M059J (cell line): ENCODE results near the gene ANKRD13C. TPM values are rescaled to one million over a fixed set of nuclear protein-coding genes. Genes with fewer than 3 reads are reported as not detected.

ENCODE experiments used
- DNase-seq: peaks from one replicate; pipeline ENCODE4 v3.0.0-alpha.2; 2012; ENCODE audit warnings: low read depth
- total RNA-seq: library from RNA; depleted of rRNA; stranded (reverse); fragments of >200 nt; shearing (Covaris generic); gene quantifications from 2 replicates; pipeline ENCODE4 v1.2.3, GENCODE V29; 2014

The ANKRD13C gene
- total RNA-seq, 1 experiment from 2014 or later: 33.7 TPM

GRCh38 chr1:70293186-70293843 is 61.2 kb downstream of the ANKRD13C start:
- no peak for DNase-seq

DNA sequence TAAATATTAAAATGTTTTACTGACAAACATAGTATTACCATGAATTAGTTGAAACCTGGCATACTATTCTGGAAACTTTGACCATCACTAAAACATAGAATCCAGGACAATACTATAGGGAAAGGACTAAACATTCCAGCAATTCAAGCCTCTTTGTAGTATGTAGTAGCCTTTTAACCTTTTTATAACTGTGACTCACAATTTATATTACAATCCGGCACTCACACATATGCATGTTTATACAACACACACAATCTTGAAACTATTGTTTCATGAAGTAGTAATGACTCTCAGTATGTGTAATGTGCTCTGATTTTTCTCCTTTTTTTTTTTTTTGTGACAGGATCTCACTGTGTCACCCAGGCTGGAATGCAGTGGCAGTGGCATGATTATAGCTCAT is 64.3 kb downstream of the ANKRD13C start:
- peak; percentile 26 for DNase-seq

- DNase-seq: no peak
These were observed 66.4 kb downstream of the ANKRD13C start for GRCh38 chr1:70288166-70288565.

DNA sequence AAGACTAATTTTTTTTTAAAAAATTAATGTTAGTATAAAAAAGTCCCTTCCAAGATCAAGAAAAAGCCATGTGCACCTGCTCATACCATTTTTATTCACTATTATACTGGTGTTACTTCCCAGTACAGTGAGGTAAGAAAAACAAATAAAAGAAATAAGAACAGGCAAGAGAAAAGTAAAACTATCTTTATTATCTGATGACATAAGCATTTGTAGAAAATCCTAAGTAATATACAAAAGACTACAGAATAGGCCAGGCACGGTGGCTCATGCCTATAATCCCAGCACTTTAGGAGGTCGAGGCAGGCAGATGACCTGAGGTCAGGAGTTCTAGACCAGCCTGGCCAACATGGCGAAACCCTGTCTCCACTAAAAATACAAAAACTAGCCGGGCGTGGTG is 68.1 kb downstream of the ANKRD13C start:
- no peak for DNase-seq

DNA sequence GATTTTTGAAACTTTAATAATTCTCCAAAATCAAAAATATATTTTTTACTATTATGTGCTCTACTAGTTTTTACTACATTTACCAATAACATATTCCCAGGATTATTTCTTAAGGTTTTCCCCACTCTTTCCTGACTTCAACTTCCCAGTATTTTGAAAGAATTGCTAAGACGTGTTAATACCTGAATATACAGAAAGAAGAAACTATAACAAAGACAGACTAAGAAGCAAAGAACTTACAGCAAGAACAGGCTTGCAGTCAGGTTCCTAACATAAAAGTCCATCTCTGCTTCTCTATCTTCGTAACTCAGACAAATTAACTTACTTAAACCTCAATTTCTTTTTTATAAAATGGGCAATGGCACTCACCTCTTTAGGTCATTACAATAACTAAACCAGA is 70.2 kb downstream of the ANKRD13C start:
- no peak for DNase-seq

DNA sequence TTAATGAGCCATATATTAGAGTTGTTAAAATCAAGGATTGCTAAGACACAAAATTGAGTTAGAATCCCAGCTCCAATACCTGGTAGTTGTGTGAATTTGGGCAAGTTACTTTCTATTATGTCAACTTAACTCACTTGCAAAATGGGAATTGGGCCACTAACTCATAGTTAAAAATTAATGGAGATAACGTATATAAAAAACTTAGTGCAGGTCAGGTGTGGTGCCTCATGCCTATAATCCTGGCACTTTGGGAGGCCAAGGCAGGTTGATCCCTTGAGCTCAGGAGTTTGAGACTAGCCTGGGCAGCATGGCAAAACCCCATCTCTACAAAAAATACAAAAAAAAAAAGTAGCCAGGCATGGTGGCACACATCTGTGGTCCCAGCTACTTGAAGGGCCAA is 75.8 kb downstream of the ANKRD13C start:
- DNase-seq: no peak

- no peak for DNase-seq
These were observed 76.6 kb downstream of the ANKRD13C start for GRCh38 chr1:70277875-70278274.

GRCh38 chr1:70265946-70266345 is 88.6 kb downstream of the ANKRD13C start:
- DNase-seq: no peak

- no peak for DNase-seq
These were observed 89.7 kb downstream of the ANKRD13C start for GRCh38 chr1:70264839-70265238.

DNA sequence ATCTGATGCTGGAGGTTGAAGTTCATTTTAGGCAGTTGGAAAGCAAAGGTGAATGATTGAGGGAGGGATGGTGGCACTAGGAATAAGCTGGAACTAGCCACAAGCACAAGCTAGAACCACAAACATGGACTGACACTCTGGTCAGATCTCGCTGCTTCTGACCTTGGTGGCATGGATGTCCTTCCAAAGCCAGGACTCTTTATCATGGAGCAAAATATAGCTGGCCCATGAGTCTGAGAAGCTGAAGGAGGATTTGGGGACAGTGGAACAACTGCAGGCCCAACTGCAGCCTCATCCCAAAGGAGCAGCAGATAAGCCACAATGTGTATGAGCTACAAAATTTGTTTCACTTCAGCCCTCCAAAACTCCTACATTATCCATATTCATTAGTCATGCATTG is 97.9 kb downstream of the ANKRD13C start:
- no peak for DNase-seq

GRCh38 chr1:70248729-70249128 is 105.8 kb downstream of the ANKRD13C start:
- DNase-seq: no peak

DNA sequence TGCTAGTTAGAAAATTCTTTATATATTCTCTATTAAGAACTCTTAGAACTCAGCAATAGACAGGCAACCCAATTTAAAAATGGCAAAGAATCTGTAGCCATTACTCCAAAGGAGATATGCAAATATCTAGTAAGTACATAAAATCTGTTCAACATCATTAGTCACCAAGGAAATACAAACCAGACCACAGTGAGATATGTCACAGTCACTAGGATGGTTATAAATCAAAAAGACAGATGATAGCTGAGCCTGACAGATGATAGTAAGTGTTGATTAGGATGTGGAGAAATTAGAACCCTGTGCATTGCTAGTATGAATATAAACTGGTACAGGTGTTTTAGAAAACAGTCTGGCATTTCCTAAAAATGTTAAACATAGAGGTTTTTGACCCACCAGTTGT is 106.8 kb downstream of the ANKRD13C start:
- peak; percentile 25 for DNase-seq

- no peak for DNase-seq
These were observed 107.4 kb downstream of the ANKRD13C start for GRCh38 chr1:70247122-70247521.

DNA sequence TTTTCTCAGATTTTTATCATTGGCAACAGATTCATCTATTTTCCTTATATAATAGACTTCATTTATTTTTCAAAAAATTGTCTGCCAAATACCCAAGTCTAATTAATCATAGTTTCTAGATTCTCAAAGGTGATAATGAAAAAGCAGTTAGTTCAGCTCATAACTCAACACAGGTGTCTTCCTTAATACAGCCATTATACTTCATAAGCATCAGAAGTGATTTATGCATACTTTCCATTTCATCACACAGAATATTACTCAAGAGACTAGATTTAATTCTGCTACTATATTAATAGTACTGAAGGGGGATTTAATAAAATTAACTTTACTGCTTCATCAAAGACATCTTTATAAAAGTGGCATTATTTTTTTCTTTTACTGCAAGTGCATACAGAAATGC is 114.6 kb downstream of the ANKRD13C start:
- no peak for DNase-seq

GRCh38 chr1:70234733-70235132 is 119.8 kb downstream of the ANKRD13C start:
- no peak for DNase-seq

GRCh38 chr1:70231475-70231874 is 123.0 kb downstream of the ANKRD13C start:
- DNase-seq: no peak

DNA sequence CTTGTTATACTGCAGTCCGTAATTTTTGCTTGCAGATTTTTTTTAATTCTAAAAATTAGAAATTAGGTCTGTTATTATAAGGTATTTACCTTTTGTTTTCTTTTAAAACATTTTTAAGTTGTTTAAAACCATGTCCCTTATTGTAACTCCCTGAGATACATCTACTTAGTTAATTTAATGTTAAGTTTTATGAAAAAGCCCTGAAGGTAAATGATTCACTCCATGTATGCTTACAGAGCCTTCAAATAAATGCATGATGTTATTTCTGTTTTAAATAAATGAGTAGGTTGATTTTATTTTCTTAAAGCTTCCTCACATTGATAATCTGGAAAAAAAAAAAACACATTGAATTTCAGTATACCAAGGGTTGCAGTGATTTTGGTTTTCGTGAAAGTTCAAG is 125.9 kb downstream of the ANKRD13C start:
- DNase-seq: no peak

GRCh38 chr1:70227439-70227838 is 127.1 kb downstream of the ANKRD13C start:
- DNase-seq: peak; percentile 40

DNA sequence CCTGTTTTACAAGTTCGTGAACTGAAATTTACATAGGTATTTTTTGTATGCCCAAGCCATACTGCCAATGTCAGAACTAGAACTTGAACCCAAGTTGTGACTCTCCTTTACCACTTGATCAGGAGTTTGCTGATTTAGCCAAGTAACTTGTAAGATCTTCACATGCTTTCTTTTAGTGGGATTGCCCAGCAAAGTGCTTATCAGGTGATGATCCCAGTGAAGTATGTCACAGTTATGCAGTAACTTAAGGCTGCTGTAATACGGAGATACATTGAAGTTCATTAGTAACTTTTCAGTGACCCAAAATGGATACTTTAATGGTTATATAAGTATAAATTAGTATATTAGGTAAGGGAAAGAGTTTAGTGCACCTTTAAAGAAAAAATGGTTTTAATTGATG is 129.6 kb downstream of the ANKRD13C start:
- no peak for DNase-seq

DNA sequence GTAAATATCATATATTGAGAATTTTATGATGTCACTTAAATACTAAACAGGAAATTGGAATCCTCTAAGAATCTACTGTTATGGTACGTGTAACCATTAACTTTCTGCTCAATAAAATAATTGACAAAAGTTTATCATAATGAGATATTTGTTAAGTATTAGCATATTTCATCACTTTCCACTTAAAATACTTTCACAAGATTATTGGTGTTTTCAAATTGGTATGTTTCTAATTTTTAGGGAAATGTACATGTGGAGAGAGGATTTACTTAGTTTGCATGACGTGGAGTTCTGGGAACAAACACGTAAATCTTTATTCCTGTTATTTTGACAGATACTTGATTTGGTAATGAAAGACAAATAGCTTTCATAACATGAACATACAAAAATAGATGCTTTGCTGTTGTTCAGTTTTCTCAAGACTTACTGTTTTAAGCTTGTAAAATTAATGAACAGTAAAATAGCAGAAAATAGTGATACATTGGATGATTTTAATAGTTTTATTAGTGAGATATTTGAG is 131.7 kb downstream of the ANKRD13C start:
- no peak for DNase-seq

DNA sequence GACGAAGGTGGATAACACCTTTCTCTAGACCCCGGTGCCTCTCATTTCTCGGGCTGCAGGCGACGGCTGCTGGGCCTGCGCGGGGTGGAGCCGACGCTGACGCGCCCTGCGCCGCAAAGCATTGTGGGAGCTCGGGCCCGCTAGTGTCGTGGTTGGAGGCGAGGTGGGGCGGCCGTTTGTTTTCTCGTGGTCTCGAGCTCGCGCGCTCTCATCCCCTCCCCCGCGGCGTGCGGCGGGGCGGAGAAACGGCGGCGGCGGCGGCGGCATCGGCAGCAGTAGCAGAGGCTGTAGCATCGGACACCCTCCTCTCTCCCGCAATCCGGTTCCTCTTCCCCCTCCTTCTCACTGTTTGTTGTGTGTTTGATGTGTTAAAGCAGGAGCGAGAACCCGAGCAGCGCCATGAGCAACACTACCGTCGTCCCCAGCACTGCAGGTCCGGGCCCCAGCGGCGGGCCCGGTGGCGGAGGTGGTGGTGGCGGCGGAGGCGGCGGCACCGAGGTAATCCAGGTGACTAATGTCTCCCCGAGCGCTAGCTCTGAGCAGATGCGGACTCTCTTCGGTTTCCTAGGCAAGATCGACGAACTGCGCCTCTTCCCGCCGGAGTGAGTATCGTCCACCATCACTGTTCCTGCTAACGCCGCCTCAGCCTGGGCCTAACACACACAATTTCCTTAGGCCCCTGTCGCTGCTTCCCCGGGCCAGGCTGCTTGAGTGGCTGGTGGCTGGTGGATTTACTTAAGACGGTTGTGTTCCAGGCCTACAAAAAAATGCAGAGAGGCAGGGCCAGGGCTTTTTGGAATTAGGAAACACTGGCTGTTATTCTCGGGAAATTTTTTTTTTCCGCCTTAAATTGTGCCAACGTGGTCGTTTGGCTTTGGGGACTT is 133.0 kb downstream of the ANKRD13C start, which contains the start of gene SRSF11:
TSS of gene SRSF11 (plus strand) at position 143 of the 884 bp plus-strand sequence. CDS start at position 400, 257 bp downstream.
- peak; percentile 93 for DNase-seq

DNA sequence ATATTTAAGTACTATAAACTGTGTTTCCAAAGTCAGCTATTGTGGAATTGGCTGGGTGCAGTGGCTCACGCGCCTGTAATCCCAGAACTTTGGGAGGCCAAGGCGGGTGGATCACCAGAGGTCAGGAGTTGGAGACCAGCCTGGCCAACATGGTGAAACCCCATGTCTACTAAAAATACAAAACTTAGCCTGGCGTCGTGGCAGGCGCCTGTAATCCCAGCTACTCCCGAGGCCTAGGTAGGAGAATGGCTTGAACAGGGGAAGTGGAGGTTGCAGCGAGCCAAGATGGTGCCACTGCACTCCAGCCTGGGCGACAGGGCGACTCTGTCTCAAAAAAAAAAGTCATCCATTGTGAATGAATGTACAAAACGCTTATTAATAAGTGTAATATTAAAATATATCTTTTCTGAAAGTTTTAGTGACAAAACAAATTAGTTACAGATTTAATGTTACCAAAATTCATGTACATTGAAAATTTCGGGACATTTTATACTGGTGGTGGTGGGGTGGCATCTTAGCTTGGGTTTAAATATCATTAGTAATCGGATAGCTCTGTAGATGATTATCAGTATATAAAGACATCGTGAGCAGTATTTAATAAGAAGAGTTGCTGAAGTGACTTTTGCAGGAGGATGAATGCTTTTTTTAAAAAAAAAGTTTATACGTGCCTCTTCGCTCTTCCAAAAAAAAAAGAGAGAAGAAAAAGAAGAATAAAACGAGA is 133.8 kb downstream of the ANKRD13C start:
- DNase-seq: no peak
